ENCODE results near the gene FAM83F.

DNA sequence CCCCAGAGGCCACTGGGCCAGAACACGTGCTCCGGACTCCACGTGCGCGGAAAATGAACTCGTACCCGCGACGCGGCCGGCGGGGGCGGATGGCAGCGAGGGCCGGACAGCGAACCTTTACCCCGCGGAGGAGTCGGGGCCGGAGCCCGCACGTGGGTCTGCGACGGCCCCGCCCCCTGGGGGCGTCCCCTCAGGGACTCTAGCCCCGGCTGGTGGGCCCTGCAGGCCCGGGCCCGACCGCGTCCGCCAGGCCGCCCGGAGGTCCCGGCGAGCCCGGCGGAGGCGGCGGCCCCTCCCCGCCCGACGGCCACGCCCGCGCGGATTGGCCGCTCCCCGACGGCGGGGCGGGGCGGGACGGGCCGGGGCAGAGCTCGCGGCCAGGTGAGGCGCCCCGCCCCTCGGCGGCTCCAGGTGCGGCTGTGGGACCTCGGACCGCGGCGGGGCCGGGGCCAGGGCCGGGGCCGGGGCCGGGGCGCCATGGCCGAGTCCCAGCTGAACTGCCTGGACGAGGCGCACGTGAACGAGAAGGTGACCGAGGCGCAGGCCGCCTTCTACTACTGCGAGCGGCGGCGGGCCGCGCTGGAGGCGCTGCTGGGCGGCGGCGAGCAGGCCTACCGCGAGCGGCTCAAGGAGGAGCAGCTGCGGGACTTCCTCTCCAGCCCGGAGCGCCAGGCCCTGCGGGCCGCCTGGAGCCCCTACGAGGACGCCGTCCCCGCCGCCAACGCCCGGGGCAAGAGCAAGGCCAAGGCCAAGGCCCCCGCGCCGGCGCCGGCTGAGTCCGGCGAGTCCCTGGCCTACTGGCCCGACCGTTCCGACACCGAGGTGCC lies at the start of gene FAM83F:
- TF ChIP-seq, protein P1, sequence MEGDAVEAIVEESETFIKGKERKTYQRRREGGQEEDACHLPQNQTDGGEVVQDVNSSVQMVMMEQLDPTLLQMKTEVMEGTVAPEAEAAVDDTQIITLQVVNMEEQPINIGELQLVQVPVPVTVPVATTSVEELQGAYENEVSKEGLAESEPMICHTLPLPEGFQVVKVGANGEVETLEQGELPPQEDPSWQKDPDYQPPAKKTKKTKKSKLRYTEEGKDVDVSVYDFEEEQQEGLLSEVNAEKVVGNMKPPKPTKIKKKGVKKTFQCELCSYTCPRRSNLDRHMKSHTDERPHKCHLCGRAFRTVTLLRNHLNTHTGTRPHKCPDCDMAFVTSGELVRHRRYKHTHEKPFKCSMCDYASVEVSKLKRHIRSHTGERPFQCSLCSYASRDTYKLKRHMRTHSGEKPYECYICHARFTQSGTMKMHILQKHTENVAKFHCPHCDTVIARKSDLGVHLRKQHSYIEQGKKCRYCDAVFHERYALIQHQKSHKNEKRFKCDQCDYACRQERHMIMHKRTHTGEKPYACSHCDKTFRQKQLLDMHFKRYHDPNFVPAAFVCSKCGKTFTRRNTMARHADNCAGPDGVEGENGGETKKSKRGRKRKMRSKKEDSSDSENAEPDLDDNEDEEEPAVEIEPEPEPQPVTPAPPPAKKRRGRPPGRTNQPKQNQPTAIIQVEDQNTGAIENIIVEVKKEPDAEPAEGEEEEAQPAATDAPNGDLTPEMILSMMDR (conservative IDR thresholded peaks at IDR 0.05 in 1 of 2, IDR thresholded peaks at IDR 0.05 in 1 of 2; ENCODE audit: extremely low read depth in 1 of 2, insufficient read depth in 1 of 2, low read depth in 1 of 2, low read length in 2 of 2), result no peak
- TF ChIP-seq EZH2 (IDR thresholded peaks at IDR 0.05; ENCODE audit: borderline replicate concordance, low read length), result no peak
